GM18873 (cell line): Measurements from ENCODE around the gene CACNA1B.
"Not testable (repeated sequence)": the region's sequence is repeated elsewhere in the genome, so short reads cannot be mapped to it uniquely, and the experiment has no call there.

ENCODE experiments used
- ATAC-seq: cut with Tn5 transposase; IDR thresholded peaks from one replicate; pipeline ENCODE4 v1.9.1; 2021; ENCODE audit warnings: mild to moderate bottlenecking, moderate library complexity, moderate number of reproducible peaks; ENCODE audit not compliant: unreplicated experiment, low FRiP score

Gene CACNA1B

GRCh38 chr9:137884547-137884946 lies 7.0 kb downstream of the CACNA1B start:
- ATAC-seq, result not testable (repeated sequence)

- not testable (repeated sequence) for ATAC-seq
These were observed 7.5 kb downstream of the CACNA1B start for GRCh38 chr9:137885121-137885520.

- not testable (repeated sequence) for ATAC-seq
These were observed 11.0 kb downstream of the CACNA1B start for GRCh38 chr9:137888621-137889020.

GRCh38 chr9:137889966-137890365 lies 12.4 kb downstream of the CACNA1B start:
- ATAC-seq, result not testable (repeated sequence)

- not testable (repeated sequence) for ATAC-seq
These were observed 13.4 kb downstream of the CACNA1B start for GRCh38 chr9:137890768-137891587.

GRCh38 chr9:137891588-137892423 lies 14.2 kb downstream of the CACNA1B start:
- no peak for ATAC-seq

- no peak for ATAC-seq
These were observed 15.0 kb downstream of the CACNA1B start for GRCh38 chr9:137892424-137893191.

GRCh38 chr9:137893670-137894069 lies 16.1 kb downstream of the CACNA1B start:
- no peak for ATAC-seq

GRCh38 chr9:137899551-137900360 lies 22.2 kb downstream of the CACNA1B start:
- no peak for ATAC-seq

- no peak for ATAC-seq
These were observed 23.2 kb downstream of the CACNA1B start for GRCh38 chr9:137900584-137901310.

GRCh38 chr9:137902646-137903045 lies 25.1 kb downstream of the CACNA1B start:
- ATAC-seq, result no peak

GRCh38 chr9:137905740-137906139 lies 28.2 kb downstream of the CACNA1B start:
- no peak for ATAC-seq

GRCh38 chr9:137907776-137908175 lies 30.2 kb downstream of the CACNA1B start:
- ATAC-seq, result no peak

- ATAC-seq, result no peak
These were observed 35.1 kb downstream of the CACNA1B start for GRCh38 chr9:137912671-137913070.

- ATAC-seq, result no peak
These were observed 35.5 kb downstream of the CACNA1B start for GRCh38 chr9:137913132-137913531.

- ATAC-seq, result no peak
These were observed 36.5 kb downstream of the CACNA1B start for GRCh38 chr9:137913771-137914767.

GRCh38 chr9:137916540-137916939 lies 39.0 kb downstream of the CACNA1B start:
- no peak for ATAC-seq

- no peak for ATAC-seq
These were observed 39.5 kb downstream of the CACNA1B start for GRCh38 chr9:137917116-137917515.
